Esophagus muscularis mucosa (tissue), 4 donors: ENCODE measurements around the gene TIMP4. TPM values are rescaled to one million over a fixed set of nuclear protein-coding genes. Genes with fewer than 3 reads are reported as not detected.

Source experiments
- DNase-seq: peaks from one replicate; pipeline ENCODE4 v3.0.0-alpha.2; 2017; ENCODE audit errors: extremely low spot score
- H3K27ac ChIP-seq, 4 donors: fragments of 200-600 bp; sonication (generic); replicated peaks in 1 of 4; 1 replicate in 3 of 4; 2 replicates in 1 of 4; pipeline ENCODE4 v1.5.1; 2016 to 2019; ENCODE audit warnings: mild to moderate bottlenecking in 1 of 4
- H3K27me3 ChIP-seq, 4 donors: fragments of 200-600 bp; sonication (generic); one replicate each; pipeline versions ENCODE4 v1.5.1 to v1.6.0; 2016 to 2019
- H3K36me3 ChIP-seq, 4 donors: fragments of 200-600 bp; sonication (generic); one replicate each; pipeline ENCODE4 v1.5.1; 2016 to 2019
- H3K4me1 ChIP-seq, 4 donors: fragments of 200-600 bp; sonication (generic); one replicate each; pipeline ENCODE4 v1.5.1; 2016 to 2019
- H3K4me3 ChIP-seq, 4 donors: fragments of 200-600 bp; sonication (generic); 1 replicate in 2 of 4; 2 replicates in 2 of 4; pipeline ENCODE4 v1.5.1; 2016 to 2019; ENCODE audit warnings: mild to moderate bottlenecking in 4 of 4, moderate library complexity in 1 of 4
- H3K9me3 ChIP-seq, 4 donors: fragments of 200-600 bp; sonication (generic); 1 replicate in 3 of 4; 2 replicates in 1 of 4; pipeline ENCODE4 v1.5.1; 2016 to 2019
- CTCF ChIP-seq, 3 experiments: fragments of 200-600 bp in 2 of 3; fragments of 450-650 bp in 1 of 3; sonication (generic) in 2 of 3; IDR thresholded peaks; one replicate each; pipeline ENCODE4 v1.5.1; 2017 to 2019; ENCODE audit warnings: antibody characterized with exemption in 3 of 3, mild to moderate bottlenecking in 2 of 3, moderate library complexity in 1 of 3
- EP300 ChIP-seq: sonication (generic); formaldehyde crosslinking; IDR thresholded peaks from one replicate; pipeline ENCODE4 v1.6.1; 2017; ENCODE audit warnings: antibody characterized with exemption
- POLR2A ChIP-seq: fragments of 450-650 bp; IDR thresholded peaks from one replicate; pipeline ENCODE4 v1.6.1; 2017; ENCODE audit warnings: antibody characterized with exemption, moderate library complexity, mild to moderate bottlenecking, low read depth
- POLR2AphosphoS5 ChIP-seq, 2 donors: sonication (generic); formaldehyde crosslinking; IDR thresholded peaks; one replicate each; pipeline ENCODE4 v1.6.1; 2017; ENCODE audit warnings: antibody characterized with exemption in 2 of 2
- WGBS: methylation state at CpG from one replicate; pipeline ENCODE4 v1.1.5; 2018; 5-methylcytosine and 5-hydroxymethylcytosine counted together
- intact Hi-C: fragments of 100-400 bp; cut with DNase I; formaldehyde crosslinking; loops from one replicate; pipeline ENCODE4 v1.15.1; 2023
- total RNA-seq, 4 donors: library from RNA; depleted of rRNA; stranded (reverse); fragments of >200 nt; gene quantifications; one replicate each; pipeline versions ENCODE4 v1.1.0 to v1.2.1, GENCODE V29; 2016

The TIMP4 gene
- total RNA-seq, 4 donors from 2014 or later: 24.1 to 48.0 (median 30.5) TPM

DNA sequence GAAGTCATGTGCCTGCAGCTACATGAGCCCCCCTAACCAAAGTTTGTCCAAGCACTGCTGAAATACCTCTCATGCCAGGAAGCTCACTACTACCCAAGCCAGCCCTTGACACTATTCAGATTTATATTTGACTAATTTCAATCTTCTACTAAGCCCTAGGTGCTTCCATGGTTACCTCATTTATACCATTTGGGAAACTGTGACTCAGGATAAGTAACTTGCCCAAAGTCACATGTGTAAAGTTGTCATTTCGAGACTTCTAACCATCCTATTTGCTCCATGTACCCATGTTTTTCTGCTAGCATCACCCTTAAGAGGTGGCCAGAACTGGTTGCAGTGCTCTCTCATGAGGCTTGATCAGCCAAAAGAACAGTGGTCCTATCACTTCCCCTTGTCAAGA, 20.7 kb upstream of the TIMP4 start:
- 100% methylated on average over 1 of the region's 1 CpG for WGBS
- intact Hi-C loops: no loop called here
- peaks cover 8 to 30% (median 23%) of the 10 kb centered on the region in 4 donors for H3K4me1 ChIP-seq
- H3K4me3 ChIP-seq: no peak overlapping the region
- DNase-seq: no peak
- TF ChIP-seq CTCF (IDR thresholded peaks at IDR 0.05) (no peak), POLR2AphosphoS5 (IDR thresholded peaks at IDR 0.05) (no peak), POLR2A (no peak), EP300 (no peak)
- no peaks in the 10 kb centered on the region for H3K9me3 ChIP-seq
- no peaks in the 10 kb centered on the region for H3K36me3 ChIP-seq
- no peaks in the 10 kb centered on the region for H3K27me3 ChIP-seq
- no peak overlapping the region for H3K27ac ChIP-seq

GRCh38 chr3:12178091-12178820, 19.5 kb upstream of the TIMP4 start:
- peaks cover 8 to 30% (median 23%) of the 10 kb centered on the region in 4 donors for H3K4me1 ChIP-seq
- H3K27ac ChIP-seq: peak overlapping the region in 3 of 4 donors; percentile 29 to 39 (median 30)
- 56% methylated on average over 6 of the region's 6 CpGs for WGBS
- TF ChIP-seq POLR2AphosphoS5 (IDR thresholded peaks at IDR 0.05) (no peak), POLR2A (no peak), CTCF (IDR thresholded peaks at IDR 0.05) (no peak), EP300 (no peak)
- H3K27me3 ChIP-seq: no peaks in the 10 kb centered on the region
- no peaks in the 10 kb centered on the region for H3K9me3 ChIP-seq
- H3K36me3 ChIP-seq: no peaks in the 10 kb centered on the region
- no peak overlapping the region for H3K4me3 ChIP-seq
- no peak for DNase-seq
- intact Hi-C loops: no loop called here

GRCh38 chr3:12177126-12177525, 18.4 kb upstream of the TIMP4 start:
- H3K27ac ChIP-seq: peak overlapping the region in 1 of 4 donors; percentile 29
- H3K36me3 ChIP-seq: no peaks in the 10 kb centered on the region
- DNase-seq: no peak
- peaks cover 0 to 10% (median 7%) of the 10 kb centered on the region in 4 donors for H3K9me3 ChIP-seq
- no peak overlapping the region for H3K4me3 ChIP-seq
- intact Hi-C loops: no loop called here
- peaks cover 8 to 30% (median 23%) of the 10 kb centered on the region in 4 donors for H3K4me1 ChIP-seq
- 79% methylated on average over 2 of the region's 2 CpGs for WGBS
- H3K27me3 ChIP-seq: no peaks in the 10 kb centered on the region
- TF ChIP-seq POLR2A (no peak), CTCF (IDR thresholded peaks at IDR 0.05) (no peak), EP300 (no peak), POLR2AphosphoS5 (IDR thresholded peaks at IDR 0.05) (no peak)

GRCh38 chr3:12175844-12176453, 17.2 kb upstream of the TIMP4 start:
- Histone ChIP-seq H3K9me3 (peaks cover 0 to 15% (median 10%) of the 10 kb centered on the region in 4 donors), H3K4me3 (no peak overlapping the region), H3K36me3 (no peaks in the 10 kb centered on the region), H3K27ac (no peak overlapping the region), H3K27me3 (no peaks in the 10 kb centered on the region), H3K4me1 (peaks cover 8 to 30% (median 23%) of the 10 kb centered on the region in 4 donors)
- intact Hi-C loops: loop anchor here (2.0 kb wide), 1 partner anchor 37 kb away; no protein-coding TSS in a partner anchor
- no peak for DNase-seq
- TF ChIP-seq CTCF (IDR thresholded peaks at IDR 0.05): peak; percentile 71 to 79 (median 76)
- TF ChIP-seq POLR2A: no peak
- WGBS: 45% methylated on average over 3 of the region's 3 CpGs
